Liver (tissue), 3 donors: Measurements from ENCODE around the gene LYRM4.

Experiments used
- NR2F2 ChIP-seq: IDR thresholded peaks from 2 replicates; pipeline ENCODE4 v1.6.1; 2016; ENCODE audit warnings: antibody characterized with exemption
- RXRA ChIP-seq, 2 donors: IDR thresholded peaks; 2 replicates each; pipeline ENCODE4 v1.6.1; 2017 to 2018; ENCODE audit warnings: antibody characterized with exemption in 2 of 2, mild to moderate bottlenecking in 1 of 2
- TAF1 ChIP-seq: conservative IDR thresholded peaks from 2 replicates; pipeline ENCODE4 v1.6.1; 2016; ENCODE audit warnings: antibody characterized with exemption, mild to moderate bottlenecking
- TF ChIP-seq, protein P1 (sequence below): fragments of 150-350 bp; IDR thresholded peaks from 2 replicates; pipeline ENCODE4 v1.5.1; 2017; ENCODE audit warnings: improper control_type of control experiment, low read depth, low read length; ENCODE audit not compliant: missing input control
- TF ChIP-seq, protein P2 (sequence below): IDR thresholded peaks from 2 replicates; pipeline ENCODE4 v1.6.1; 2016; ENCODE audit warnings: antibody characterized with exemption
- donor health status: healthy.
- donor health status: healthy.

DNA sequence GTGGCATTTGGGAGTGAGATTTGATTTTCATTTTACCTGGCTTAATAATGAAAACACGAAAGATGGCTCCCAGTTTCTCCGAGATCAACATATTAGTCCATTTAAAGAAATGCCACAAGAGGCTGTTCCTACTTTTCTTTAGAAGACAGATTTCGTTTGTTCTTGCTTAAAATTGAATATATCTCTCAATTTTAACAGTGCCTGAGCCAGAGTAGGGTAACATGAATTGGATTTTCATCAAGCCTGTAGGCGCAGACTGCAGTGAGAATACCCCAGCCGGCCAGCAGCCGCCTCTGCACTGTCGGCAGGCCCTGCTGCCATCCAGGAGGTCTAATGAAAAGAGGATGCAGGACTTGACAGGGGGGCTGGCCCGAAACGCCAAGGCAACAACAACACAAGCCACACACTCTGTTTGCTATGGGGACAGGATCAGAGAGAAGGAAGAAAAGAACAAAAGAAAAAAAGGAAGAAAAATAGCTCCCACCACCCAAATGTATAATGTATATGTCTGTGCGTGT, 103.1 kb downstream of the LYRM4 start:
- TF ChIP-seq, protein P1, sequence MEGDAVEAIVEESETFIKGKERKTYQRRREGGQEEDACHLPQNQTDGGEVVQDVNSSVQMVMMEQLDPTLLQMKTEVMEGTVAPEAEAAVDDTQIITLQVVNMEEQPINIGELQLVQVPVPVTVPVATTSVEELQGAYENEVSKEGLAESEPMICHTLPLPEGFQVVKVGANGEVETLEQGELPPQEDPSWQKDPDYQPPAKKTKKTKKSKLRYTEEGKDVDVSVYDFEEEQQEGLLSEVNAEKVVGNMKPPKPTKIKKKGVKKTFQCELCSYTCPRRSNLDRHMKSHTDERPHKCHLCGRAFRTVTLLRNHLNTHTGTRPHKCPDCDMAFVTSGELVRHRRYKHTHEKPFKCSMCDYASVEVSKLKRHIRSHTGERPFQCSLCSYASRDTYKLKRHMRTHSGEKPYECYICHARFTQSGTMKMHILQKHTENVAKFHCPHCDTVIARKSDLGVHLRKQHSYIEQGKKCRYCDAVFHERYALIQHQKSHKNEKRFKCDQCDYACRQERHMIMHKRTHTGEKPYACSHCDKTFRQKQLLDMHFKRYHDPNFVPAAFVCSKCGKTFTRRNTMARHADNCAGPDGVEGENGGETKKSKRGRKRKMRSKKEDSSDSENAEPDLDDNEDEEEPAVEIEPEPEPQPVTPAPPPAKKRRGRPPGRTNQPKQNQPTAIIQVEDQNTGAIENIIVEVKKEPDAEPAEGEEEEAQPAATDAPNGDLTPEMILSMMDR: no peak
- TF ChIP-seq TAF1 (no peak), NR2F2 (no peak), RXRA (IDR thresholded peaks at IDR 0.05) (no peak)
- TF ChIP-seq, protein P2, sequence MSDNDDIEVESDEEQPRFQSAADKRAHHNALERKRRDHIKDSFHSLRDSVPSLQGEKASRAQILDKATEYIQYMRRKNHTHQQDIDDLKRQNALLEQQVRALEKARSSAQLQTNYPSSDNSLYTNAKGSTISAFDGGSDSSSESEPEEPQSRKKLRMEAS: no peak
